SK-N-SH (cell line): ENCODE measurements around the gene ATP8A2. TPM values are rescaled to one million over a fixed set of nuclear protein-coding genes. Genes with fewer than 3 reads are reported as not detected.

Experiments
- CTCF ChIA-PET: fragments of 300-600, 350-600 bp; formaldehyde crosslinking; extraction: SDS; loops from one replicate; lab custom pipeline; 2021; lab: Yijun Ruan, JAX
- POLR2A ChIA-PET: fragments of 350-600 bp; sonication (Branson Sonifier 250); formaldehyde crosslinking; extraction: SDS; loops from one replicate; lab custom pipeline; 2020; ENCODE audit warnings: antibody characterized with exemption, inconsistent platforms; lab: Yijun Ruan, JAX
- DNase-seq: peaks from one replicate; pipeline ENCODE4 v3.0.0; 2012
- H2AFZ ChIP-seq: fragments of 200-600 bp; sonication (generic); 2 replicates; pipeline ENCODE4 v1.8.1; 2016; ENCODE audit warnings: antibody characterized with exemption, mild to moderate bottlenecking, low read depth
- H3F3A ChIP-seq: fragments of 200-600 bp; sonication (generic); replicated peaks from 2 replicates; pipeline ENCODE3; 2016; ENCODE audit warnings: antibody characterized with exemption, mild to moderate bottlenecking; ENCODE audit not compliant: insufficient read depth
- H3K27ac ChIP-seq, 2 experiments: fragments of 200-500 bp in 1 of 2; fragments of 200-600 bp in 1 of 2; sonication (Bioruptor generic) in 1 of 2; sonication (generic), shearing (Covaris generic) in 1 of 2; 2 replicates each; pipeline versions ENCODE4 v1.5.1 to v1.6.1; 2014 to 2016; ENCODE audit warnings: low read depth in 2 of 2, inconsistent platforms in 1 of 2, low read length in 1 of 2, mild to moderate bottlenecking in 1 of 2, mixed read lengths in 1 of 2
- H3K27me3 ChIP-seq: fragments of 200-600 bp; sonication (generic), shearing (Covaris generic); 2 replicates; pipeline ENCODE4 v1.6.1; 2016; ENCODE audit warnings: mixed run types; ENCODE audit not compliant: insufficient read depth
- H3K36me3 ChIP-seq, 2 experiments: fragments of 200-500 bp in 1 of 2; fragments of 200-600 bp in 1 of 2; sonication (Bioruptor generic) in 1 of 2; sonication (generic) in 1 of 2; replicated peaks in 1 of 2; 2 replicates each; pipeline versions ENCODE3 to v1.5.1; 2014 to 2016; ENCODE audit warnings: low read length in 1 of 2, mild to moderate bottlenecking in 1 of 2; ENCODE audit not compliant: insufficient read depth in 2 of 2, control insufficient read depth in 1 of 2
- H3K4me1 ChIP-seq, 2 experiments: fragments of 200-500 bp in 1 of 2; fragments of 200-600 bp in 1 of 2; sonication (Bioruptor generic) in 1 of 2; sonication (generic), shearing (Covaris generic) in 1 of 2; 2 replicates each; pipeline versions ENCODE4 v1.5.1 to v1.6.1; 2014 to 2016; ENCODE audit warnings: low read depth in 1 of 2, low read length in 1 of 2, mixed run types in 1 of 2; ENCODE audit not compliant: insufficient read depth in 2 of 2, control insufficient read depth in 1 of 2
- H3K4me2 ChIP-seq: fragments of 200-600 bp; sonication (generic), shearing (Covaris generic); 2 replicates; pipeline ENCODE4 v1.6.1; 2017; ENCODE audit warnings: mixed run types
- H3K4me3 ChIP-seq, 2 experiments: fragments of 200-500 bp in 1 of 2; fragments of 200-600 bp in 1 of 2; sonication (Bioruptor generic) in 1 of 2; sonication (generic), shearing (Covaris generic) in 1 of 2; 2 replicates each; pipeline versions ENCODE4 v1.5.1 to v1.8.1; 2014 to 2016; ENCODE audit warnings: low read depth in 2 of 2, inconsistent platforms in 1 of 2, low read length in 1 of 2, mild to moderate bottlenecking in 1 of 2, mixed read lengths in 1 of 2, moderate library complexity in 1 of 2
- H3K79me2 ChIP-seq: fragments of 200-600 bp; sonication (generic); 2 replicates; pipeline ENCODE4 v1.8.1; 2017; ENCODE audit warnings: mild to moderate bottlenecking; ENCODE audit not compliant: insufficient read depth
- H3K9ac ChIP-seq: fragments of 200-600 bp; sonication (generic); 2 replicates; pipeline ENCODE4 v1.6.1; 2017; ENCODE audit warnings: mixed run types
- H3K9me2 ChIP-seq: fragments of 200-600 bp; sonication (generic); 2 replicates; pipeline ENCODE4 v1.6.1; 2017; ENCODE audit warnings: mixed run types
- H3K9me3 ChIP-seq: fragments of 200-600 bp; sonication (generic); 2 replicates; pipeline ENCODE4 v1.6.1; 2017; ENCODE audit warnings: mixed run types, mild to moderate bottlenecking, moderate library complexity
- H4K20me1 ChIP-seq: fragments of 200-600 bp; sonication (generic); 2 replicates; pipeline ENCODE4 v1.6.1; 2017; ENCODE audit warnings: mild to moderate bottlenecking, mixed run types; ENCODE audit not compliant: insufficient read depth
- ELF1 ChIP-seq: IDR thresholded peaks from 2 replicates; pipeline ENCODE4 v1.4.0; 2012
- EZH2phosphoT487 ChIP-seq: fragments of 200-600 bp; sonication (generic); IDR thresholded peaks from 2 replicates; pipeline ENCODE4 v1.6.1; 2017; ENCODE audit warnings: low read depth, mixed run types, mild to moderate bottlenecking, antibody characterized with exemption, moderate library complexity, borderline replicate concordance
- FOSL2 ChIP-seq: IDR thresholded peaks from 2 replicates; pipeline ENCODE4 v1.4.0; 2012; ENCODE audit warnings: low read depth, mild to moderate bottlenecking, moderate library complexity, borderline replicate concordance
- FOXM1 ChIP-seq: IDR thresholded peaks from 2 replicates; pipeline ENCODE4 v1.4.0; 2012; ENCODE audit warnings: low read depth, mild to moderate bottlenecking
- JUND ChIP-seq: IDR thresholded peaks from 2 replicates; pipeline ENCODE4 v1.4.0; 2012
- RCOR1 ChIP-seq: fragments of 150-350 bp; IDR thresholded peaks from 2 replicates; pipeline ENCODE4 v1.6.1; 2017; ENCODE audit warnings: antibody characterized with exemption, low read length
- RFX5 ChIP-seq: IDR thresholded peaks from 2 replicates; pipeline ENCODE4 v1.6.1; 2012; ENCODE audit warnings: mild to moderate bottlenecking, improper control_type of control experiment, low read length
- RXRA ChIP-seq: IDR thresholded peaks from 2 replicates; pipeline ENCODE4 v1.4.0; 2012; ENCODE audit warnings: low read depth, mild to moderate bottlenecking, borderline replicate concordance
- SIN3A ChIP-seq: IDR thresholded peaks from 2 replicates; pipeline ENCODE4 v1.6.1; 2012; ENCODE audit warnings: low read depth, mild to moderate bottlenecking, low read length, moderate library complexity, borderline replicate concordance
- SMC3 ChIP-seq: IDR thresholded peaks from 2 replicates; pipeline ENCODE4 v1.6.1; 2012; ENCODE audit warnings: low read depth, low read length, improper control_type of control experiment
- TCF12 ChIP-seq: IDR thresholded peaks from 2 replicates; pipeline ENCODE4 v1.4.0; 2012
- YY1 ChIP-seq: IDR thresholded peaks from 2 replicates; pipeline ENCODE4 v1.4.0; 2012; ENCODE audit warnings: low read depth, mild to moderate bottlenecking
- WGBS: methylation state at CpG from one replicate; pipeline ENCODE4 v1.1.6; 2017; ENCODE audit warnings: low lambda C conversion rate; 5-methylcytosine and 5-hydroxymethylcytosine counted together
- polyA plus RNA-seq, 3 experiments: library from polyadenylated mRNA; depleted of rRNA; stranded (reverse); fragments of >200 nt; gene quantifications; 2 replicates each; pipeline ENCODE4 v1.2.3, GENCODE V29; 2012
- TF ChIP-seq, protein P1 (sequence below): fragments of 150-350 bp; IDR thresholded peaks from 2 replicates; pipeline ENCODE4 v1.6.1; 2017; ENCODE audit warnings: antibody characterized with exemption, low read length, low read depth, borderline replicate concordance
- TF ChIP-seq, protein P2 (sequence below): fragments of 200-600 bp; sonication (generic); IDR thresholded peaks from 2 replicates; pipeline ENCODE4 v1.6.1; 2017; ENCODE audit warnings: antibody characterized with exemption, mild to moderate bottlenecking, moderate library complexity
- TF ChIP-seq, protein P3 (sequence below): IDR thresholded peaks from 2 replicates; pipeline ENCODE4 v1.4.0; 2012; ENCODE audit warnings: low read depth
- TF ChIP-seq, protein P4 (sequence below): IDR thresholded peaks from 2 replicates; pipeline ENCODE4 v1.4.0; 2012; ENCODE audit warnings: low read depth, borderline replicate concordance
- TF ChIP-seq, protein P5 (sequence below): IDR thresholded peaks from 2 replicates; pipeline ENCODE4 v1.6.1; 2012; ENCODE audit warnings: mild to moderate bottlenecking, low read depth, low read length, moderate library complexity

The ATP8A2 gene
- polyA plus RNA-seq, 1 of the 3 experiments (the other 2 are of a cell fraction), result 0.02 TPM

DNA sequence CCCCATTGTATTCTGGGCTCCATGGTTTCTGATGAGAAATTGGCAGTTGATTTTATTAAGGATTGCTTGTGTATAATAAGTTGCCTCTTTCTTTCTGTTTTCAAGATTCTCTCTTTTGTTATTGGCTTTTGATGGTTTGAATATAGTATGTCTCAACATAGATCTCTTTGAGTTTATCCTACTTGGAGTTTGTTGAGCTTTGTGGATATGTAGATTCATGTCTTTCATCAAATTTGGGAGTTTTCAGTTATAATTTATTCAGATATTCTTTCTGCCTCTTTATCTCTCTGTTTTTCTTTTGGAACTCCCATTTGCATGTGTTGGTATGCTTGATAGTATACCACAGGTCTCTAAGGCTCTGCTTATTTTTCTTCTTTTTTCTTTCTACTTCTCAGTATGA lies 296.6 kb downstream of the ATP8A2 start:
- ChIA-PET POLR2A (no interaction called here), CTCF (interaction anchor here (0.6 kb wide), 1 partner anchor 9 kb away, joined by 3 read pairs; no protein-coding TSS in a partner anchor)
- TF ChIP-seq SIN3A, result no peak
- Histone ChIP-seq H3K4me3 (no peak overlapping the region), H3K79me2 (no peaks in the 10 kb centered on the region), H3K27ac (no peak overlapping the region), H3K36me3 (no peaks in the 10 kb centered on the region), H3K9me3 (peaks cover 3% of the 10 kb centered on the region; the same call in 1 of the 2 replicates), H3K4me1 (no peaks in the 10 kb centered on the region), H3K27me3 (no peaks in the 10 kb centered on the region), H4K20me1 (no peaks in the 10 kb centered on the region), H3K9me2 (no peaks in the 10 kb centered on the region), H3K9ac (no peak overlapping the region), H3F3A (no peaks in the 10 kb centered on the region), H2AFZ (no peak overlapping the region), H3K4me2 (no peak overlapping the region)
- DNase-seq, result no peak

DNA sequence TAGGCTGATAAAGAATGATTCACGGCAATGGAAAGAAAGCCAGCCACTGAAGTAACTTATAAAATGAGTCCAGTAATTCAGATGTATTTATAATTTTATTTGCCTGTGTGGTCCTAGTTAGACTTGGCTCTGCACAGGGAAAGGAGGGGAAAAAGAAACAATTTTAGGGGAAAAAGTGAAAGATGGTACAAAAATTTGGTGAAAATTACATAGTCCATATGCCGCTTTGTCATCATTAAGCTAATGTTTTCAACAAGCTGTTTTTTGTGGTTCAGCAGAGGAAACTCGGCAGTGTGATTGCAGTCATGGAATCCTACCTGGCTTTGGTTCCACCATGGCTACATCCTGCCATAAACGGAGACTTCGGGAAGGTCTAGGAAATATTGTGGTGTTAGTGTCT lies 301.9 kb downstream of the ATP8A2 start:
- Histone ChIP-seq H3K27me3 (no peaks in the 10 kb centered on the region), H3K4me2 (no peak overlapping the region), H3K36me3 (no peaks in the 10 kb centered on the region), H3K27ac (no peak overlapping the region), H3K4me3 (no peak overlapping the region), H3K9me3 (no peaks in the 10 kb centered on the region), H4K20me1 (no peaks in the 10 kb centered on the region), H3K79me2 (no peaks in the 10 kb centered on the region), H3K4me1 (peaks cover 0 to 2% of the 10 kb centered on the region in 2 experiments; a peak in 1 of 4 replicates), H2AFZ (no peak overlapping the region), H3F3A (no peaks in the 10 kb centered on the region), H3K9me2 (no peaks in the 10 kb centered on the region), H3K9ac (no peak overlapping the region)
- POLR2A ChIA-PET, result no interaction called here
- DNase-seq, result no peak
- TF ChIP-seq ELF1, result no peak
- no peak for TF ChIP-seq EZH2phosphoT487
- TF ChIP-seq, protein P1, sequence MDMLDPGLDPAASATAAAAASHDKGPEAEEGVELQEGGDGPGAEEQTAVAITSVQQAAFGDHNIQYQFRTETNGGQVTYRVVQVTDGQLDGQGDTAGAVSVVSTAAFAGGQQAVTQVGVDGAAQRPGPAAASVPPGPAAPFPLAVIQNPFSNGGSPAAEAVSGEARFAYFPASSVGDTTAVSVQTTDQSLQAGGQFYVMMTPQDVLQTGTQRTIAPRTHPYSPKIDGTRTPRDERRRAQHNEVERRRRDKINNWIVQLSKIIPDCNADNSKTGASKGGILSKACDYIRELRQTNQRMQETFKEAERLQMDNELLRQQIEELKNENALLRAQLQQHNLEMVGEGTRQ, result no peak
- TF ChIP-seq RXRA, result no peak
- no peak for TF ChIP-seq TCF12
- no peak for TF ChIP-seq YY1
- TF ChIP-seq SIN3A, result no peak
- TF ChIP-seq JUND, result no peak
- TF ChIP-seq, protein P2, sequence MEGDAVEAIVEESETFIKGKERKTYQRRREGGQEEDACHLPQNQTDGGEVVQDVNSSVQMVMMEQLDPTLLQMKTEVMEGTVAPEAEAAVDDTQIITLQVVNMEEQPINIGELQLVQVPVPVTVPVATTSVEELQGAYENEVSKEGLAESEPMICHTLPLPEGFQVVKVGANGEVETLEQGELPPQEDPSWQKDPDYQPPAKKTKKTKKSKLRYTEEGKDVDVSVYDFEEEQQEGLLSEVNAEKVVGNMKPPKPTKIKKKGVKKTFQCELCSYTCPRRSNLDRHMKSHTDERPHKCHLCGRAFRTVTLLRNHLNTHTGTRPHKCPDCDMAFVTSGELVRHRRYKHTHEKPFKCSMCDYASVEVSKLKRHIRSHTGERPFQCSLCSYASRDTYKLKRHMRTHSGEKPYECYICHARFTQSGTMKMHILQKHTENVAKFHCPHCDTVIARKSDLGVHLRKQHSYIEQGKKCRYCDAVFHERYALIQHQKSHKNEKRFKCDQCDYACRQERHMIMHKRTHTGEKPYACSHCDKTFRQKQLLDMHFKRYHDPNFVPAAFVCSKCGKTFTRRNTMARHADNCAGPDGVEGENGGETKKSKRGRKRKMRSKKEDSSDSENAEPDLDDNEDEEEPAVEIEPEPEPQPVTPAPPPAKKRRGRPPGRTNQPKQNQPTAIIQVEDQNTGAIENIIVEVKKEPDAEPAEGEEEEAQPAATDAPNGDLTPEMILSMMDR, result no peak
- no peak for TF ChIP-seq RCOR1
- TF ChIP-seq, protein P3, sequence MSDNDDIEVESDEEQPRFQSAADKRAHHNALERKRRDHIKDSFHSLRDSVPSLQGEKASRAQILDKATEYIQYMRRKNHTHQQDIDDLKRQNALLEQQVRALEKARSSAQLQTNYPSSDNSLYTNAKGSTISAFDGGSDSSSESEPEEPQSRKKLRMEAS, result no peak
- TF ChIP-seq, protein P4, sequence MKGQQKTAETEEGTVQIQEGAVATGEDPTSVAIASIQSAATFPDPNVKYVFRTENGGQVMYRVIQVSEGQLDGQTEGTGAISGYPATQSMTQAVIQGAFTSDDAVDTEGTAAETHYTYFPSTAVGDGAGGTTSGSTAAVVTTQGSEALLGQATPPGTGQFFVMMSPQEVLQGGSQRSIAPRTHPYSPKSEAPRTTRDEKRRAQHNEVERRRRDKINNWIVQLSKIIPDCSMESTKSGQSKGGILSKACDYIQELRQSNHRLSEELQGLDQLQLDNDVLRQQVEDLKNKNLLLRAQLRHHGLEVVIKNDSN, result no peak
- TF ChIP-seq FOXM1, result no peak
- no peak for TF ChIP-seq RFX5
- TF ChIP-seq FOSL2, result no peak
- no peak for TF ChIP-seq SMC3
- TF ChIP-seq, protein P5, sequence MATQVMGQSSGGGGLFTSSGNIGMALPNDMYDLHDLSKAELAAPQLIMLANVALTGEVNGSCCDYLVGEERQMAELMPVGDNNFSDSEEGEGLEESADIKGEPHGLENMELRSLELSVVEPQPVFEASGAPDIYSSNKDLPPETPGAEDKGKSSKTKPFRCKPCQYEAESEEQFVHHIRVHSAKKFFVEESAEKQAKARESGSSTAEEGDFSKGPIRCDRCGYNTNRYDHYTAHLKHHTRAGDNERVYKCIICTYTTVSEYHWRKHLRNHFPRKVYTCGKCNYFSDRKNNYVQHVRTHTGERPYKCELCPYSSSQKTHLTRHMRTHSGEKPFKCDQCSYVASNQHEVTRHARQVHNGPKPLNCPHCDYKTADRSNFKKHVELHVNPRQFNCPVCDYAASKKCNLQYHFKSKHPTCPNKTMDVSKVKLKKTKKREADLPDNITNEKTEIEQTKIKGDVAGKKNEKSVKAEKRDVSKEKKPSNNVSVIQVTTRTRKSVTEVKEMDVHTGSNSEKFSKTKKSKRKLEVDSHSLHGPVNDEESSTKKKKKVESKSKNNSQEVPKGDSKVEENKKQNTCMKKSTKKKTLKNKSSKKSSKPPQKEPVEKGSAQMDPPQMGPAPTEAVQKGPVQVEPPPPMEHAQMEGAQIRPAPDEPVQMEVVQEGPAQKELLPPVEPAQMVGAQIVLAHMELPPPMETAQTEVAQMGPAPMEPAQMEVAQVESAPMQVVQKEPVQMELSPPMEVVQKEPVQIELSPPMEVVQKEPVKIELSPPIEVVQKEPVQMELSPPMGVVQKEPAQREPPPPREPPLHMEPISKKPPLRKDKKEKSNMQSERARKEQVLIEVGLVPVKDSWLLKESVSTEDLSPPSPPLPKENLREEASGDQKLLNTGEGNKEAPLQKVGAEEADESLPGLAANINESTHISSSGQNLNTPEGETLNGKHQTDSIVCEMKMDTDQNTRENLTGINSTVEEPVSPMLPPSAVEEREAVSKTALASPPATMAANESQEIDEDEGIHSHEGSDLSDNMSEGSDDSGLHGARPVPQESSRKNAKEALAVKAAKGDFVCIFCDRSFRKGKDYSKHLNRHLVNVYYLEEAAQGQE, result no peak
- WGBS, result 30% methylated on average over 3 of the region's 5 CpGs
- CTCF ChIA-PET, result interaction anchor here (0.6 to 1.6 kb wide), 4 partner anchors 23 to 246 kb away, joined by 3 to 4 read pairs (median 3); no protein-coding TSS in a partner anchor
